Mononuclear cell (primary cell): ENCODE data around the gene TUBGCP4. TPM values are rescaled to one million over a fixed set of nuclear protein-coding genes. Genes with fewer than 3 reads are reported as not detected.
"Not testable (repeated sequence)": the region's sequence is repeated elsewhere in the genome, so short reads cannot be mapped to it uniquely, and the experiment has no call there.

Experiments used
- H3K27me3 ChIP-seq: 2 replicates; pipeline ENCODE4 v1.6.0; 2011; ENCODE audit warnings: low read length, control low read depth; ENCODE audit not compliant: insufficient read depth
- H3K4me1 ChIP-seq: 2 replicates; pipeline ENCODE4 v1.5.1; 2011; ENCODE audit warnings: mild to moderate bottlenecking, low read length, control low read depth; ENCODE audit not compliant: insufficient read depth
- H3K4me3 ChIP-seq: 2 replicates; pipeline ENCODE4 v1.5.1; 2011; ENCODE audit warnings: mild to moderate bottlenecking, low read length, moderate library complexity
- H3K9me3 ChIP-seq: 2 replicates; pipeline ENCODE4 v1.5.1; 2011; ENCODE audit warnings: low read depth, mild to moderate bottlenecking, control low read depth, low read length
- total RNA-seq: library from RNA; depleted of rRNA; stranded (reverse); fragments of >200 nt; gene quantifications from one replicate; pipeline ENCODE4 v1.2.3, GENCODE V29; 2012

The TUBGCP4 gene
- total RNA-seq, 1 donor, result 4.9 TPM

- H3K27me3 ChIP-seq, result no peaks in the 10 kb centered on the region
- peaks cover 9% of the 10 kb centered on the region for H3K4me1 ChIP-seq
- no peaks in the 10 kb centered on the region for H3K9me3 ChIP-seq
- H3K4me3 ChIP-seq, result no peak overlapping the region
Observed at GRCh38 chr15:43376017-43376705, 5.3 kb downstream of the TUBGCP4 start.

- Histone ChIP-seq H3K4me3 (no peak overlapping the region), H3K4me1 (no peaks in the 10 kb centered on the region), H3K27me3 (no peaks in the 10 kb centered on the region), H3K9me3 (no peaks in the 10 kb centered on the region)
Observed at GRCh38 chr15:43378601-43379000, 7.7 kb downstream of the TUBGCP4 start.

- Histone ChIP-seq H3K4me1 (no peaks in the 10 kb centered on the region), H3K27me3 (no peaks in the 10 kb centered on the region), H3K4me3 (no peak overlapping the region), H3K9me3 (no peaks in the 10 kb centered on the region)
Observed at GRCh38 chr15:43382310-43382709, 11.4 kb downstream of the TUBGCP4 start.

GRCh38 chr15:43383070-43383469 is 12.2 kb downstream of the TUBGCP4 start:
- Histone ChIP-seq H3K9me3 (no peaks in the 10 kb centered on the region), H3K4me3 (no peak overlapping the region), H3K4me1 (no peaks in the 10 kb centered on the region)

GRCh38 chr15:43390723-43391122 is 19.8 kb downstream of the TUBGCP4 start:
- Histone ChIP-seq H3K27me3 (no peaks in the 10 kb centered on the region), H3K9me3 (no peaks in the 10 kb centered on the region), H3K4me1 (no peaks in the 10 kb centered on the region), H3K4me3 (no peak overlapping the region)

More at GRCh38 chr15:43383070-43383469, 12.2 kb downstream of the TUBGCP4 start:
- H3K27me3 ChIP-seq, result no peaks in the 10 kb centered on the region

- H3K4me3 ChIP-seq, H3K4me1 ChIP-seq, H3K27me3 ChIP-seq, H3K9me3 ChIP-seq: not testable (repeated sequence)
Observed at GRCh38 chr15:43393592-43393991, 22.7 kb downstream of the TUBGCP4 start.

GRCh38 chr15:43402255-43402654 is 31.4 kb downstream of the TUBGCP4 start:
- Histone ChIP-seq H3K9me3 (no peaks in the 10 kb centered on the region), H3K27me3 (no peaks in the 10 kb centered on the region), H3K4me3 (no peak overlapping the region), H3K4me1 (no peaks in the 10 kb centered on the region)

- Histone ChIP-seq H3K27me3 (no peaks in the 10 kb centered on the region), H3K4me3 (no peak overlapping the region), H3K4me1 (no peaks in the 10 kb centered on the region), H3K9me3 (no peaks in the 10 kb centered on the region)
Observed at GRCh38 chr15:43403616-43404015, 32.7 kb downstream of the TUBGCP4 start.

- no peak overlapping the region for H3K4me3 ChIP-seq
- no peaks in the 10 kb centered on the region for H3K4me1 ChIP-seq
- no peaks in the 10 kb centered on the region for H3K27me3 ChIP-seq
- no peaks in the 10 kb centered on the region for H3K9me3 ChIP-seq
Observed at GRCh38 chr15:43404130-43404529, 33.2 kb downstream of the TUBGCP4 start.

GRCh38 chr15:43406189-43406588 is 35.3 kb downstream of the TUBGCP4 start:
- no peaks in the 10 kb centered on the region for H3K27me3 ChIP-seq
- H3K4me3 ChIP-seq, result no peak overlapping the region
- no peaks in the 10 kb centered on the region for H3K4me1 ChIP-seq

GRCh38 chr15:43406808-43407207 is 35.9 kb downstream of the TUBGCP4 start:
- Histone ChIP-seq H3K27me3 (no peaks in the 10 kb centered on the region), H3K4me3 (no peak overlapping the region), H3K4me1 (no peaks in the 10 kb centered on the region), H3K9me3 (no peaks in the 10 kb centered on the region)

More at GRCh38 chr15:43406189-43406588, 35.3 kb downstream of the TUBGCP4 start:
- no peaks in the 10 kb centered on the region for H3K9me3 ChIP-seq

GRCh38 chr15:43408789-43409188 is 37.9 kb downstream of the TUBGCP4 start:
- no peaks in the 10 kb centered on the region for H3K4me1 ChIP-seq
- H3K27me3 ChIP-seq, result no peaks in the 10 kb centered on the region
- H3K9me3 ChIP-seq, result no peaks in the 10 kb centered on the region
- no peak overlapping the region for H3K4me3 ChIP-seq

GRCh38 chr15:43410572-43411214 is 39.8 kb downstream of the TUBGCP4 start:
- no peaks in the 10 kb centered on the region for H3K9me3 ChIP-seq
- H3K27me3 ChIP-seq, result no peaks in the 10 kb centered on the region
- no peak overlapping the region for H3K4me3 ChIP-seq
- no peaks in the 10 kb centered on the region for H3K4me1 ChIP-seq

- Histone ChIP-seq H3K9me3 (no peaks in the 10 kb centered on the region), H3K4me3 (no peak overlapping the region), H3K4me1 (no peaks in the 10 kb centered on the region), H3K27me3 (no peaks in the 10 kb centered on the region)
Observed at GRCh38 chr15:43412096-43412495, 41.2 kb downstream of the TUBGCP4 start.

GRCh38 chr15:43414196-43414595 is 43.3 kb downstream of the TUBGCP4 start:
- no peaks in the 10 kb centered on the region for H3K4me1 ChIP-seq
- H3K4me3 ChIP-seq, result no peak overlapping the region
- H3K9me3 ChIP-seq, result no peaks in the 10 kb centered on the region
- H3K27me3 ChIP-seq, result no peaks in the 10 kb centered on the region

GRCh38 chr15:43420435-43420834 is 49.5 kb downstream of the TUBGCP4 start:
- H3K27me3 ChIP-seq, result no peaks in the 10 kb centered on the region
- H3K4me3 ChIP-seq, result no peak overlapping the region
- no peaks in the 10 kb centered on the region for H3K4me1 ChIP-seq
- H3K9me3 ChIP-seq, result no peaks in the 10 kb centered on the region
